SK-N-SH (cell line): ENCODE measurements around the gene ASCL5. TPM values are rescaled to one million over a fixed set of nuclear protein-coding genes. Genes with fewer than 3 reads are reported as not detected.

Experiments
- CTCF ChIA-PET: fragments of 300-600, 350-600 bp; formaldehyde crosslinking; extraction: SDS; loops from one replicate; lab custom pipeline; 2021; lab: Yijun Ruan, JAX
- POLR2A ChIA-PET: fragments of 350-600 bp; sonication (Branson Sonifier 250); formaldehyde crosslinking; extraction: SDS; loops from one replicate; lab custom pipeline; 2020; ENCODE audit warnings: antibody characterized with exemption, inconsistent platforms; lab: Yijun Ruan, JAX
- DNase-seq: peaks from one replicate; pipeline ENCODE4 v3.0.0; 2012
- H2AFZ ChIP-seq: fragments of 200-600 bp; sonication (generic); 2 replicates; pipeline ENCODE4 v1.8.1; 2016; ENCODE audit warnings: antibody characterized with exemption, mild to moderate bottlenecking, low read depth
- H3F3A ChIP-seq: fragments of 200-600 bp; sonication (generic); replicated peaks from 2 replicates; pipeline ENCODE3; 2016; ENCODE audit warnings: antibody characterized with exemption, mild to moderate bottlenecking; ENCODE audit not compliant: insufficient read depth
- H3K27ac ChIP-seq, 2 experiments: fragments of 200-500 bp in 1 of 2; fragments of 200-600 bp in 1 of 2; sonication (Bioruptor generic) in 1 of 2; sonication (generic), shearing (Covaris generic) in 1 of 2; 2 replicates each; pipeline versions ENCODE4 v1.5.1 to v1.6.1; 2014 to 2016; ENCODE audit warnings: low read depth in 2 of 2, inconsistent platforms in 1 of 2, low read length in 1 of 2, mild to moderate bottlenecking in 1 of 2, mixed read lengths in 1 of 2
- H3K27me3 ChIP-seq: fragments of 200-600 bp; sonication (generic), shearing (Covaris generic); 2 replicates; pipeline ENCODE4 v1.6.1; 2016; ENCODE audit warnings: mixed run types; ENCODE audit not compliant: insufficient read depth
- H3K36me3 ChIP-seq, 2 experiments: fragments of 200-500 bp in 1 of 2; fragments of 200-600 bp in 1 of 2; sonication (Bioruptor generic) in 1 of 2; sonication (generic) in 1 of 2; replicated peaks in 1 of 2; 2 replicates each; pipeline versions ENCODE3 to v1.5.1; 2014 to 2016; ENCODE audit warnings: low read length in 1 of 2, mild to moderate bottlenecking in 1 of 2; ENCODE audit not compliant: insufficient read depth in 2 of 2, control insufficient read depth in 1 of 2
- H3K4me1 ChIP-seq, 2 experiments: fragments of 200-500 bp in 1 of 2; fragments of 200-600 bp in 1 of 2; sonication (Bioruptor generic) in 1 of 2; sonication (generic), shearing (Covaris generic) in 1 of 2; 2 replicates each; pipeline versions ENCODE4 v1.5.1 to v1.6.1; 2014 to 2016; ENCODE audit warnings: low read depth in 1 of 2, low read length in 1 of 2, mixed run types in 1 of 2; ENCODE audit not compliant: insufficient read depth in 2 of 2, control insufficient read depth in 1 of 2
- H3K4me2 ChIP-seq: fragments of 200-600 bp; sonication (generic), shearing (Covaris generic); 2 replicates; pipeline ENCODE4 v1.6.1; 2017; ENCODE audit warnings: mixed run types
- H3K4me3 ChIP-seq, 2 experiments: fragments of 200-500 bp in 1 of 2; fragments of 200-600 bp in 1 of 2; sonication (Bioruptor generic) in 1 of 2; sonication (generic), shearing (Covaris generic) in 1 of 2; 2 replicates each; pipeline versions ENCODE4 v1.5.1 to v1.8.1; 2014 to 2016; ENCODE audit warnings: low read depth in 2 of 2, inconsistent platforms in 1 of 2, low read length in 1 of 2, mild to moderate bottlenecking in 1 of 2, mixed read lengths in 1 of 2, moderate library complexity in 1 of 2
- H3K79me2 ChIP-seq: fragments of 200-600 bp; sonication (generic); 2 replicates; pipeline ENCODE4 v1.8.1; 2017; ENCODE audit warnings: mild to moderate bottlenecking; ENCODE audit not compliant: insufficient read depth
- H3K9ac ChIP-seq: fragments of 200-600 bp; sonication (generic); 2 replicates; pipeline ENCODE4 v1.6.1; 2017; ENCODE audit warnings: mixed run types
- H3K9me2 ChIP-seq: fragments of 200-600 bp; sonication (generic); 2 replicates; pipeline ENCODE4 v1.6.1; 2017; ENCODE audit warnings: mixed run types
- H3K9me3 ChIP-seq: fragments of 200-600 bp; sonication (generic); 2 replicates; pipeline ENCODE4 v1.6.1; 2017; ENCODE audit warnings: mixed run types, mild to moderate bottlenecking, moderate library complexity
- H4K20me1 ChIP-seq: fragments of 200-600 bp; sonication (generic); 2 replicates; pipeline ENCODE4 v1.6.1; 2017; ENCODE audit warnings: mild to moderate bottlenecking, mixed run types; ENCODE audit not compliant: insufficient read depth
- CHD2 ChIP-seq: fragments of 150-350 bp; IDR thresholded peaks from 2 replicates; pipeline ENCODE4 v1.6.1; 2018; ENCODE audit warnings: low read length; ENCODE audit not compliant: partially characterized antibody
- CTCF ChIP-seq: fragments of 200-600 bp; sonication (generic); IDR thresholded peaks from 2 replicates; pipeline ENCODE4 v1.6.1; 2017; ENCODE audit warnings: antibody characterized with exemption, mild to moderate bottlenecking, moderate library complexity
- EZH2phosphoT487 ChIP-seq: fragments of 200-600 bp; sonication (generic); IDR thresholded peaks from 2 replicates; pipeline ENCODE4 v1.6.1; 2017; ENCODE audit warnings: low read depth, mixed run types, mild to moderate bottlenecking, antibody characterized with exemption, moderate library complexity, borderline replicate concordance
- FOSL2 ChIP-seq: IDR thresholded peaks from 2 replicates; pipeline ENCODE4 v1.4.0; 2012; ENCODE audit warnings: low read depth, mild to moderate bottlenecking, moderate library complexity, borderline replicate concordance
- FOXJ3 ChIP-seq: sonication (generic); formaldehyde crosslinking; IDR thresholded peaks from 2 replicates; pipeline ENCODE4 v1.5.1; 2020; ENCODE audit warnings: mild to moderate bottlenecking, missing genetic modification reagents
- MAX ChIP-seq: IDR thresholded peaks from 2 replicates; pipeline ENCODE4 v1.4.0; 2012; ENCODE audit warnings: low read depth
- MEF2A ChIP-seq: IDR thresholded peaks from 2 replicates; pipeline ENCODE4 v1.4.0; 2012; ENCODE audit warnings: low read depth, borderline replicate concordance
- NFIC ChIP-seq: IDR thresholded peaks from 2 replicates; pipeline ENCODE4 v1.4.0; 2012; ENCODE audit warnings: borderline replicate concordance
- PBX3 ChIP-seq: IDR thresholded peaks from 2 replicates; pipeline ENCODE4; 2012
- POLR2AphosphoS5 ChIP-seq: IDR thresholded peaks from 2 replicates; pipeline ENCODE4 v1.6.1; 2012; ENCODE audit warnings: low read depth, low read length
- RAD21 ChIP-seq: IDR thresholded peaks from 2 replicates; pipeline ENCODE4 v1.6.1; 2012; ENCODE audit warnings: mild to moderate bottlenecking, low read length
- REST ChIP-seq: IDR thresholded peaks from 2 replicates; pipeline ENCODE4 v1.6.1; 2012; ENCODE audit warnings: mild to moderate bottlenecking, low read depth, low read length, moderate library complexity
- RFX5 ChIP-seq: IDR thresholded peaks from 2 replicates; pipeline ENCODE4 v1.6.1; 2012; ENCODE audit warnings: mild to moderate bottlenecking, improper control_type of control experiment, low read length
- SIN3A ChIP-seq: IDR thresholded peaks from 2 replicates; pipeline ENCODE4 v1.6.1; 2012; ENCODE audit warnings: low read depth, mild to moderate bottlenecking, low read length, moderate library complexity, borderline replicate concordance
- USF1 ChIP-seq: IDR thresholded peaks from 2 replicates; pipeline ENCODE4 v1.4.0; 2012; ENCODE audit warnings: low read depth, borderline replicate concordance
- USF2 ChIP-seq: fragments of 150-350 bp; IDR thresholded peaks from 2 replicates; pipeline ENCODE4 v1.6.1; 2017; ENCODE audit warnings: antibody characterized with exemption, low read length, low read depth, borderline replicate concordance
- YY1 ChIP-seq: IDR thresholded peaks from 2 replicates; pipeline ENCODE4 v1.4.0; 2012; ENCODE audit warnings: low read depth, mild to moderate bottlenecking
- WGBS: methylation state at CpG from one replicate; pipeline ENCODE4 v1.1.6; 2017; ENCODE audit warnings: low lambda C conversion rate; 5-methylcytosine and 5-hydroxymethylcytosine counted together
- polyA plus RNA-seq, 3 experiments: library from polyadenylated mRNA; depleted of rRNA; stranded (reverse); fragments of >200 nt; gene quantifications; 2 replicates each; pipeline ENCODE4 v1.2.3, GENCODE V29; 2012

ASCL5 gene
- polyA plus RNA-seq, 1 of the 3 experiments (the other 2 are of a cell fraction): not detected

GRCh38 chr1:201147396-201148015 is 20.5 kb upstream of the ASCL5 start:
- H3K9me3 ChIP-seq: no peaks in the 10 kb centered on the region
- no peak overlapping the region for H3K4me2 ChIP-seq
- H3K36me3 ChIP-seq: peaks cover 44 to 92% of the 10 kb centered on the region in 2 experiments
- H3F3A ChIP-seq: no peaks in the 10 kb centered on the region
- no peak for DNase-seq
- 92% methylated on average over 12 of the region's 13 CpGs for WGBS
- 0 out of 2 replicates have a peak, but pooled peaks cover under 1% of the 10 kb centered on the region for H3K79me2 ChIP-seq
- H3K27ac ChIP-seq: no peak overlapping the region
- H3K4me1 ChIP-seq: peaks cover 0 to 14% of the 10 kb centered on the region in 2 experiments; a peak in 2 of 4 replicates
- no peaks in the 10 kb centered on the region for H4K20me1 ChIP-seq
- no peak overlapping the region for H2AFZ ChIP-seq
- no peaks in the 10 kb centered on the region for H3K27me3 ChIP-seq
- H3K9me2 ChIP-seq: no peaks in the 10 kb centered on the region
- no peak overlapping the region for H3K4me3 ChIP-seq
- no peak overlapping the region for H3K9ac ChIP-seq
- TF ChIP-seq REST (no peak), POLR2AphosphoS5 (no peak), YY1 (no peak), CHD2 (no peak), FOSL2 (no peak), RFX5 (no peak), USF1 (no peak), EZH2phosphoT487 (no peak), SIN3A (no peak), USF2 (no peak), MEF2A (no peak), PBX3 (no peak), RAD21 (no peak), CTCF (no peak), MAX (no peak), FOXJ3 (CRISPR knock-in tag) (no peak), NFIC (no peak)
- ChIA-PET POLR2A (no interaction called here), CTCF (interaction anchor here (0.9 to 4.6 kb wide), 6 partner anchors 11 to 214 kb away, joined by 3 to 26 read pairs (median 10); no protein-coding TSS in a partner anchor)
